Liver (tissue), 9 donors: ENCODE results near the gene SPP1. TPM values are rescaled to one million over a fixed set of nuclear protein-coding genes. Genes with fewer than 3 reads are reported as not detected.

ENCODE experiments used
- DNase-seq: peaks from one replicate; pipeline ENCODE4 v3.0.0-alpha.2; 2017; ENCODE audit warnings: low spot score
- H3K27ac ChIP-seq, 2 donors: one replicate each; pipeline ENCODE4 v1.7.0; 2013; ENCODE audit warnings: inconsistent platforms in 2 of 2, low read length in 2 of 2, control low read depth in 1 of 2, low read depth in 1 of 2, mild to moderate bottlenecking in 1 of 2
- H3K27me3 ChIP-seq, 4 donors: one replicate each; pipeline versions ENCODE4 v1.6.1 to v1.7.0; 2013; ENCODE audit warnings: low read length in 3 of 4, inconsistent platforms in 1 of 4, mild to moderate bottlenecking in 1 of 4, moderate library complexity in 1 of 4; ENCODE audit not compliant: control insufficient read depth in 4 of 4, insufficient read depth in 4 of 4
- H3K36me3 ChIP-seq, 4 donors: one replicate each; pipeline versions ENCODE4 v1.6.1 to v1.7.0; 2013; ENCODE audit warnings: low read length in 3 of 4, mild to moderate bottlenecking in 3 of 4, low read depth in 1 of 4, moderate library complexity in 1 of 4; ENCODE audit not compliant: control insufficient read depth in 4 of 4, insufficient read depth in 3 of 4
- H3K4me1 ChIP-seq, 4 donors: one replicate each; pipeline versions ENCODE4 v1.6.1 to v1.7.0; 2013; ENCODE audit warnings: low read length in 3 of 4, mild to moderate bottlenecking in 3 of 4, moderate library complexity in 1 of 4; ENCODE audit not compliant: control insufficient read depth in 4 of 4, insufficient read depth in 4 of 4
- H3K4me3 ChIP-seq, 3 donors: one replicate each; pipeline versions ENCODE4 v1.6.1 to v1.7.0; 2013; ENCODE audit warnings: low read length in 3 of 3, control low read depth in 1 of 3, low read depth in 1 of 3, mild to moderate bottlenecking in 1 of 3
- H3K9ac ChIP-seq, 2 donors: one replicate each; pipeline ENCODE4 v1.7.0; 2013; ENCODE audit warnings: low read length in 2 of 2, mild to moderate bottlenecking in 2 of 2, moderate library complexity in 2 of 2, control low read depth in 1 of 2, low read depth in 1 of 2
- H3K9me3 ChIP-seq, 4 donors: one replicate each; pipeline versions ENCODE4 v1.6.1 to v1.7.0; 2013; ENCODE audit warnings: low read length in 3 of 4; ENCODE audit not compliant: control insufficient read depth in 4 of 4
- CTCF ChIP-seq: fragments of 150-350 bp; IDR thresholded peaks from 2 replicates; pipeline ENCODE4 v1.5.1; 2017; ENCODE audit warnings: improper control_type of control experiment, low read depth, low read length; ENCODE audit not compliant: missing input control
- EGR1 ChIP-seq, 2 donors: IDR thresholded peaks; 2 replicates each; pipeline ENCODE4 v1.6.1; 2016 to 2018; ENCODE audit warnings: antibody characterized with exemption in 2 of 2, low read depth in 2 of 2
- FOXA1 ChIP-seq: IDR thresholded peaks from 2 replicates; pipeline ENCODE4 v1.6.1; 2016; ENCODE audit warnings: antibody characterized with exemption
- FOXA2 ChIP-seq: IDR thresholded peaks from 2 replicates; pipeline ENCODE4 v1.6.1; 2016; ENCODE audit warnings: antibody characterized with exemption
- HNF4A ChIP-seq, 2 donors: conservative IDR thresholded peaks; 2 replicates each; pipeline ENCODE4 v1.6.1; 2016; ENCODE audit warnings: antibody characterized with exemption in 2 of 2, mild to moderate bottlenecking in 2 of 2
- JUND ChIP-seq, 2 donors: IDR thresholded peaks; 2 replicates each; pipeline ENCODE4 v1.6.1; 2016; ENCODE audit warnings: antibody characterized with exemption in 2 of 2
- MAX ChIP-seq: IDR thresholded peaks from 2 replicates; pipeline ENCODE4 v1.6.1; 2016; ENCODE audit warnings: antibody characterized with exemption
- NR2F2 ChIP-seq: IDR thresholded peaks from 2 replicates; pipeline ENCODE4 v1.6.1; 2016; ENCODE audit warnings: antibody characterized with exemption
- RAD21 ChIP-seq, 2 donors: IDR thresholded peaks; 2 replicates each; pipeline ENCODE4 v1.6.1; 2016; ENCODE audit warnings: antibody characterized with exemption in 2 of 2, mild to moderate bottlenecking in 2 of 2
- RXRA ChIP-seq, 2 donors: IDR thresholded peaks; 2 replicates each; pipeline ENCODE4 v1.6.1; 2017 to 2018; ENCODE audit warnings: antibody characterized with exemption in 2 of 2, mild to moderate bottlenecking in 1 of 2
- SP1 ChIP-seq: IDR thresholded peaks from 2 replicates; pipeline ENCODE4 v1.6.1; 2018; ENCODE audit warnings: antibody characterized with exemption, mild to moderate bottlenecking
- TAF1 ChIP-seq: conservative IDR thresholded peaks from 2 replicates; pipeline ENCODE4 v1.6.1; 2016; ENCODE audit warnings: antibody characterized with exemption, mild to moderate bottlenecking
- WGBS: extraction: QIAGEN DNeasy Blood & Tissue Kit; methylation state at CpG from one replicate; pipeline ENCODE4 v1.1.7; 2013; 5-methylcytosine and 5-hydroxymethylcytosine counted together
- polyA plus RNA-seq, 2 donors: library from polyadenylated mRNA; stranded (reverse) in 1 of 2; unstranded in 1 of 2; fragments of 200-250 nt in 1 of 2; fragments of >200 nt in 1 of 2; fragmentation: Nextera tagmentation in 1 of 2; extraction: Ambion mirVana in 1 of 2; gene quantifications; one replicate each; pipeline versions ENCODE4 v1.2.1 to v1.2.3, GENCODE V29; 2013 to 2015
- total RNA-seq, 2 donors: library from RNA; depleted of rRNA; stranded (reverse); fragments of >200 nt; gene quantifications; one replicate each; pipeline ENCODE4 v1.2.3, GENCODE V29; 2014
- TF ChIP-seq, protein P1 (sequence below): IDR thresholded peaks from 2 replicates; pipeline ENCODE4 v1.6.1; 2016; ENCODE audit warnings: antibody characterized with exemption, mild to moderate bottlenecking
- TF ChIP-seq, protein P2 (sequence below): IDR thresholded peaks from 2 replicates; pipeline ENCODE4 v1.6.1; 2016; ENCODE audit warnings: antibody characterized with exemption
- donor health status: healthy.
- donor health status: healthy.
- donor health status: healthy.
- donor health status: healthy.
- donor health status: healthy.

SPP1 gene
- total and polyA plus RNA-seq, 4 donors = 10.5 to 80.2 (median 27.5) TPM

- TF ChIP-seq, protein P1, sequence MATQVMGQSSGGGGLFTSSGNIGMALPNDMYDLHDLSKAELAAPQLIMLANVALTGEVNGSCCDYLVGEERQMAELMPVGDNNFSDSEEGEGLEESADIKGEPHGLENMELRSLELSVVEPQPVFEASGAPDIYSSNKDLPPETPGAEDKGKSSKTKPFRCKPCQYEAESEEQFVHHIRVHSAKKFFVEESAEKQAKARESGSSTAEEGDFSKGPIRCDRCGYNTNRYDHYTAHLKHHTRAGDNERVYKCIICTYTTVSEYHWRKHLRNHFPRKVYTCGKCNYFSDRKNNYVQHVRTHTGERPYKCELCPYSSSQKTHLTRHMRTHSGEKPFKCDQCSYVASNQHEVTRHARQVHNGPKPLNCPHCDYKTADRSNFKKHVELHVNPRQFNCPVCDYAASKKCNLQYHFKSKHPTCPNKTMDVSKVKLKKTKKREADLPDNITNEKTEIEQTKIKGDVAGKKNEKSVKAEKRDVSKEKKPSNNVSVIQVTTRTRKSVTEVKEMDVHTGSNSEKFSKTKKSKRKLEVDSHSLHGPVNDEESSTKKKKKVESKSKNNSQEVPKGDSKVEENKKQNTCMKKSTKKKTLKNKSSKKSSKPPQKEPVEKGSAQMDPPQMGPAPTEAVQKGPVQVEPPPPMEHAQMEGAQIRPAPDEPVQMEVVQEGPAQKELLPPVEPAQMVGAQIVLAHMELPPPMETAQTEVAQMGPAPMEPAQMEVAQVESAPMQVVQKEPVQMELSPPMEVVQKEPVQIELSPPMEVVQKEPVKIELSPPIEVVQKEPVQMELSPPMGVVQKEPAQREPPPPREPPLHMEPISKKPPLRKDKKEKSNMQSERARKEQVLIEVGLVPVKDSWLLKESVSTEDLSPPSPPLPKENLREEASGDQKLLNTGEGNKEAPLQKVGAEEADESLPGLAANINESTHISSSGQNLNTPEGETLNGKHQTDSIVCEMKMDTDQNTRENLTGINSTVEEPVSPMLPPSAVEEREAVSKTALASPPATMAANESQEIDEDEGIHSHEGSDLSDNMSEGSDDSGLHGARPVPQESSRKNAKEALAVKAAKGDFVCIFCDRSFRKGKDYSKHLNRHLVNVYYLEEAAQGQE = no peak
- no peak for TF ChIP-seq NR2F2
- TF ChIP-seq EGR1 (IDR thresholded peaks at IDR 0.05; ENCODE audit: low read depth in 2 of 2) = no peak
- TF ChIP-seq RXRA (IDR thresholded peaks at IDR 0.05) = no peak
- TF ChIP-seq RAD21 (IDR thresholded peaks at IDR 0.05) = no peak
Measured at GRCh38 chr4:88002786-88003185, 27.3 kb downstream of the SPP1 start (continued).

- no peak for DNase-seq
- H3K27me3 ChIP-seq = no peaks in the 10 kb centered on the region
- H3K27ac ChIP-seq = no peak overlapping the region
- H3K4me3 ChIP-seq = no peak overlapping the region
- H3K9ac ChIP-seq = no peak overlapping the region
- peaks cover under 1 to 7% (median 4%) of the 10 kb centered on the region in 4 donors for H3K4me1 ChIP-seq
- TF ChIP-seq JUND (IDR thresholded peaks at IDR 0.05) (no peak), MAX (no peak), CTCF (no peak), TAF1 (no peak), FOXA1 (no peak), SP1 (no peak), FOXA2 (no peak), RXRA (IDR thresholded peaks at IDR 0.05) (no peak), HNF4A (conservative IDR thresholded peaks at IDR 0.05) (no peak)
- TF ChIP-seq, protein P1 = no peak
- TF ChIP-seq, protein P2, sequence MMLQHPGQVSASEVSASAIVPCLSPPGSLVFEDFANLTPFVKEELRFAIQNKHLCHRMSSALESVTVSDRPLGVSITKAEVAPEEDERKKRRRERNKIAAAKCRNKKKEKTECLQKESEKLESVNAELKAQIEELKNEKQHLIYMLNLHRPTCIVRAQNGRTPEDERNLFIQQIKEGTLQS = no peak
- no peaks in the 10 kb centered on the region for H3K9me3 ChIP-seq
- WGBS = 77% methylated on average over 3 of the region's 3 CpGs
- no peaks in the 10 kb centered on the region for H3K36me3 ChIP-seq
Measured at GRCh38 chr4:88003261-88003660, 27.7 kb downstream of the SPP1 start.
